Loucy (cell line): ENCODE measurements around the gene KLHL30.

ENCODE experiments used
- H2AFZ ChIP-seq: fragments of 200-600 bp; sonication (generic); 2 replicates; pipeline ENCODE4 v1.6.0; 2016; ENCODE audit warnings: antibody characterized with exemption, mild to moderate bottlenecking, low read length, moderate library complexity
- H3F3A ChIP-seq: fragments of 200-600 bp; 2 replicates; pipeline ENCODE4 v1.6.0; 2016; ENCODE audit warnings: antibody characterized with exemption, low read depth, mild to moderate bottlenecking
- H3K27me3 ChIP-seq: fragments of 200-600 bp; sonication (generic); 2 replicates; pipeline ENCODE4 v1.6.1; 2014; ENCODE audit warnings: low read length, mild to moderate bottlenecking; ENCODE audit not compliant: insufficient read depth, poor library complexity, severe bottlenecking
- H3K36me3 ChIP-seq: fragments of 200-600 bp; sonication (generic); 2 replicates; pipeline ENCODE4 v1.6.1; 2016; ENCODE audit warnings: low read length; ENCODE audit not compliant: insufficient read depth
- H3K4me1 ChIP-seq: fragments of 200-600 bp; sonication (generic); 2 replicates; pipeline ENCODE4 v1.5.1; 2014; ENCODE audit warnings: low read length, mild to moderate bottlenecking; ENCODE audit not compliant: insufficient read depth, poor library complexity, severe bottlenecking
- H3K4me2 ChIP-seq: fragments of 200-600 bp; sonication (generic); 2 replicates; pipeline ENCODE4 v1.6.0; 2014; ENCODE audit warnings: antibody characterized with exemption, low read length, low read depth, mild to moderate bottlenecking; ENCODE audit not compliant: poor library complexity, severe bottlenecking
- H3K4me3 ChIP-seq: fragments of 200-600 bp; sonication (generic); 2 replicates; pipeline ENCODE4 v1.5.1; 2014; ENCODE audit warnings: low read length, mild to moderate bottlenecking, mixed read lengths; ENCODE audit not compliant: poor library complexity, severe bottlenecking
- H3K79me2 ChIP-seq: fragments of 200-600 bp; sonication (generic); 2 replicates; pipeline ENCODE4 v1.6.1; 2014; ENCODE audit warnings: low read length; ENCODE audit not compliant: insufficient read depth
- H3K9ac ChIP-seq: fragments of 200-600 bp; sonication (generic); 2 replicates; pipeline ENCODE4 v1.6.0; 2014; ENCODE audit warnings: mild to moderate bottlenecking, low read depth, low read length, moderate library complexity; ENCODE audit not compliant: poor library complexity, severe bottlenecking
- H3K9me2 ChIP-seq: fragments of 200-600 bp; sonication (generic); replicated peaks from 2 replicates; pipeline ENCODE4 v1.6.1; 2016; ENCODE audit warnings: low read depth, low read length, mixed read lengths
- H3K9me3 ChIP-seq: fragments of 200-600 bp; sonication (generic); 2 replicates; pipeline ENCODE4 v1.6.1; 2014; ENCODE audit warnings: mild to moderate bottlenecking, antibody characterized with exemption, low read length, low read depth; ENCODE audit not compliant: insufficient read depth
- H4K20me1 ChIP-seq: fragments of 200-600 bp; sonication (generic); 2 replicates; pipeline ENCODE4 v1.6.0; 2014; ENCODE audit warnings: antibody characterized with exemption, low read length, mild to moderate bottlenecking; ENCODE audit not compliant: insufficient read depth, poor library complexity, severe bottlenecking
- CTCF ChIP-seq: fragments of 200-600 bp; sonication (generic); conservative IDR thresholded peaks from 2 replicates; pipeline ENCODE4 v1.5.1; 2014; ENCODE audit warnings: mild to moderate bottlenecking, antibody characterized with exemption, low read length
- EZH2phosphoT487 ChIP-seq: fragments of 200-600 bp; IDR thresholded peaks from 2 replicates; pipeline ENCODE4 v1.6.1; 2018; ENCODE audit warnings: antibody characterized with exemption, mild to moderate bottlenecking, moderate library complexity, borderline replicate concordance

The KLHL30 gene

GRCh38 chr2:238102865-238103264 lies 35.6 kb upstream of the KLHL30 start:
- H3K4me1 ChIP-seq, result peaks cover 30% of the 10 kb centered on the region
- no peak overlapping the region for H3K9ac ChIP-seq
- no peaks in the 10 kb centered on the region for H3K36me3 ChIP-seq
- H3F3A ChIP-seq, result no peaks in the 10 kb centered on the region
- H3K4me3 ChIP-seq, result no peak overlapping the region
- no peaks in the 10 kb centered on the region for H3K9me3 ChIP-seq
- no peak overlapping the region for H3K4me2 ChIP-seq
- H2AFZ ChIP-seq, result no peak overlapping the region
- H3K27me3 ChIP-seq, result no peaks in the 10 kb centered on the region
- H3K9me2 ChIP-seq, result no peaks in the 10 kb centered on the region
- no peaks in the 10 kb centered on the region for H3K79me2 ChIP-seq
- H4K20me1 ChIP-seq, result no peaks in the 10 kb centered on the region
- no peak for TF ChIP-seq EZH2phosphoT487

- H3K27me3 ChIP-seq, result no peaks in the 10 kb centered on the region
- no peak for TF ChIP-seq EZH2phosphoT487
- TF ChIP-seq CTCF, result no peak
- no peaks in the 10 kb centered on the region for H3K36me3 ChIP-seq
- no peak overlapping the region for H3K4me2 ChIP-seq
- no peaks in the 10 kb centered on the region for H3K79me2 ChIP-seq
- no peaks in the 10 kb centered on the region for H3K9me3 ChIP-seq
- H3K9ac ChIP-seq, result no peak overlapping the region
- no peak overlapping the region for H2AFZ ChIP-seq
- H3K4me1 ChIP-seq, result peaks cover 38% of the 10 kb centered on the region
- no peaks in the 10 kb centered on the region for H4K20me1 ChIP-seq
- no peak overlapping the region for H3K4me3 ChIP-seq
- no peaks in the 10 kb centered on the region for H3F3A ChIP-seq
- H3K9me2 ChIP-seq, result no peaks in the 10 kb centered on the region
Measured at GRCh38 chr2:238103465-238104225, 34.8 kb upstream of the KLHL30 start.

GRCh38 chr2:238104226-238104690 lies 34.2 kb upstream of the KLHL30 start:
- Histone ChIP-seq H4K20me1 (no peaks in the 10 kb centered on the region), H3F3A (no peaks in the 10 kb centered on the region), H3K9me3 (no peaks in the 10 kb centered on the region), H3K9ac (no peak overlapping the region), H3K4me2 (no peak overlapping the region), H3K4me1 (peaks cover 42% of the 10 kb centered on the region), H3K79me2 (no peaks in the 10 kb centered on the region), H3K4me3 (no peak overlapping the region), H3K9me2 (no peaks in the 10 kb centered on the region), H3K27me3 (no peaks in the 10 kb centered on the region), H3K36me3 (no peaks in the 10 kb centered on the region), H2AFZ (no peak overlapping the region)
- TF ChIP-seq CTCF (no peak), EZH2phosphoT487 (no peak)
